ENCODE data around the gene NIT1.
"Not testable (repeated sequence)": the region's sequence is repeated elsewhere in the genome, so short reads cannot be mapped to it uniquely, and the experiment has no call there.

Gene NIT1

GRCh38 chr1:161115961-161116360, 1.9 kb upstream of the NIT1 start:
- not testable (repeated sequence) for DNase-seq

DNA sequence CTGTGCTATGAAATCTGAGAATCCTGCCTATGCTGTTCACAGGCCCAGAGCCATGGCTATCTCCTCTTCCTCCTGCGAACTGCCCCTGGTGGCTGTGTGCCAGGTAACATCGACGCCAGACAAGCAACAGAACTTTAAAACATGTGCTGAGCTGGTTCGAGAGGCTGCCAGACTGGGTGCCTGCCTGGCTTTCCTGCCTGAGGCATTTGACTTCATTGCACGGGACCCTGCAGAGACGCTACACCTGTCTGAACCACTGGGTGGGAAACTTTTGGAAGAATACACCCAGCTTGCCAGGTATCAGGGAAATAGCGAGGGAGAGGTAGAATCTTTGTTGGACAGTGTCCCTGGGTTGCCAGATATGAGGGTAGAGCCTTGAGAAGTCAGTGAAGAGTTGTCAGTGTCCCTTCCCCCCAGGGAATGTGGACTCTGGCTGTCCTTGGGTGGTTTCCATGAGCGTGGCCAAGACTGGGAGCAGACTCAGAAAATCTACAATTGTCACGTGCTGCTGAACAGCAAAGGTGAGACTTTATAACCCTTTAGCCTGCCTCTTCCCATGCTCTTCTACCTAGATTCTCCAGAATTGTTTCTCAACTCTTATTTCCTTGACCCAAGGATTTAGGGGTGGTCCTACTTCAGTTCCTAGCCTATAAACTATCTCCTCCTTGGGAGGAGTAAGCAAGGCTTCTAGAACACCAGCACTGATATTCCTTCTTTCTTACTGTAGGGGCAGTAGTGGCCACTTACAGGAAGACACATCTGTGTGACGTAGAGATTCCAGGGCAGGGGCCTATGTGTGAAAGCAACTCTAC, 1.4 kb downstream of the NIT1 start:
- no peak for DNase-seq

- DNase-seq: no peak
These were observed 3.2 kb downstream of the NIT1 start for GRCh38 chr1:161121042-161121650.

- no peak for DNase-seq
These were observed 3.9 kb downstream of the NIT1 start for GRCh38 chr1:161121834-161122233.

GRCh38 chr1:161122967-161123366, 5.1 kb downstream of the NIT1 start:
- no peak for DNase-seq

- DNase-seq: no peak
These were observed 9.7 kb downstream of the NIT1 start for GRCh38 chr1:161127649-161128048.

- no peak for DNase-seq
These were observed 10.9 kb downstream of the NIT1 start for GRCh38 chr1:161128591-161129420.

GRCh38 chr1:161130266-161130665, 12.4 kb downstream of the NIT1 start:
- no peak for DNase-seq

- DNase-seq: no peak
These were observed 13.9 kb downstream of the NIT1 start for GRCh38 chr1:161131523-161132409.

DNA sequence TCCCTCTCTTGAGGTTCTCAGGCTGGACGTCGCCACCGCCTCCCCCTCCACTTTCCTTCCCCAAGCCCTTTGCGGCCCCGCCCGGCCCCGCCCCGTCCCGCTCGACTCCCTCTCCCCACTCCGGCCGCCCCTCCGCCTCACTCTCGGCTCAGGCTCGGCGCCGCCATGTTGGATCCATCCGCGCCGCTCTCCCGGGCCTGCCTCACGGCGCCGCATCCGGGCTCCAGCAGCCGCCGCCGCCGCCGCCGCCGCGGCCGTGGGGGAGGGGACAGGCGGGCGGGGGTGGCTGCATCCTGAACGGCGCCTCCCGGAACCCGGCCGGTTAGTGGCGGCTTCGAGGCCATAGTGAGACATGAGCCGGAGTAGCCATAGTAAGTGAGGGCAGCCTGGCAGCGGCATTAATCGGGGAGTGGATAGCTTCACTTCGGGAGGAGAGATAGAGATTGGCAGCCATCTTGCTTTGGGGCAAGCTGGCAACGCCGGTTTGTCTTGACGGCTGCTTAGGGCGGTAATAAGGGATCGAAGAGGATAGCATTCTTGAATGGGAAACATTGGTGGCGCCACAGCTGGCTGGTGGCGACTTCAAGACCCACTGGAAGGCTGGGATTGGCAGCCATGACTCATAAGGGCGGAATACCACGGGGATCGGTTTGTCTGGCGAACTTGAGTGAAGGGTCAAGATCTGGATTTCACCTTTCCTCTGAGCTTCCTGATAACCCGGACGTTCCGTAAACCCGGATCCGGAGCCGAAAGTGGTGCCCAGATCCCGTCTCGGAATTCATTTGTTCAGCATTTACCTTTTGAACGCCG, 14.7 kb downstream of the NIT1 start, which contains the start of gene DEDD:
Gene DEDD, minus strand, starts transcription at position 258 of the 810 bp plus-strand sequence. CDS start 8,205 bp downstream, outside the sequence.
- peak; percentile 97 for DNase-seq

DNA sequence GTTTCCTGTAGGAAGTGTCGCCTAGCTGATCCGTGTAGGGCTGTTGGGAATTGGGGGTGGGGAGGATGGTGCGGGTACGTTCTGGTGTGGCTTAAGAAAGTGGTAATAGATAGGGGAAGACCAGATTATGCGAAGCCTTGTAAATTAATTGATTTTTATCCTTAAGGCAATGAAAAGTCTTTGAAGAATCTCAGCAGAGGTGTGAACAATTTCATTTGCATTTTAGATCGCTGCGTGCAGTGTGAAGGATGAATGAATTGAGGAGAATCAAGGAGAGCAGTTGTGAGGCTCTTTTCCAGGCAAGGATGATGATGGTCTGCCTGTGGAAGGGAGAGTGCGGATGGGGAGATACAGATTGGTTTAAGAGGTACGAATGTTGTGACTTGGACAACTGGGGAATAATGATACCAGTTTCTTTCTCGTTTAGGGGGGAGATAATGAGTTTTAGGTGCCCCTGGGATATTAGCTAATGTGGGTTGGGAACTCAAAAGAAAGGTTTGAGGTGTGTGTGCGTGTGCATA, 15.4 kb downstream of the NIT1 start:
- no peak for DNase-seq

DNA sequence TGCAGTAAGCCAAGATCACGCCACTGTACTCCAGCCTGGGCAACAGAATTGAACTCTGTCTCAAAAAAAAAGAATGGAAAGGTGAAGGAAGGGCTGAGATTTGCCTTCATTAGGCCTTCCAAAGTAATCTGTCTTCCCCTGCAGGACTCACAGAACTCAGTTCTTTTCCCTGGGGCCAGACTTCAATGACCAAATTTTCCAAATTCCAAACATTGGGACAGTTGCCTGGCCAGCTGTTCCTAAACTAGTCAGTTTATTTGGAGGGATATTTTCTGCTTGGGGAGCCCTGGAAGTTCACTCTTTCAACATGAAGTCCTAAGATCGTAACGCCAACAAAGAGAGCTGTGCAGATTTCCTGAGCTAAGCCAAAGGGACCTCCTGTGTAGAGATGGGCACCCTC, 20.0 kb downstream of the NIT1 start:
- DNase-seq: no peak

- no peak for DNase-seq
These were observed 20.5 kb downstream of the NIT1 start for GRCh38 chr1:161138431-161138830.

- DNase-seq: no peak
These were observed 21.9 kb downstream of the NIT1 start for GRCh38 chr1:161139766-161140165.

- no peak for DNase-seq
These were observed 23.0 kb downstream of the NIT1 start for GRCh38 chr1:161140755-161141400.

GRCh38 chr1:161145832-161146231, 27.9 kb downstream of the NIT1 start:
- no peak for DNase-seq

- no peak for DNase-seq
These were observed 35.3 kb downstream of the NIT1 start for GRCh38 chr1:161153176-161153575.

DNA sequence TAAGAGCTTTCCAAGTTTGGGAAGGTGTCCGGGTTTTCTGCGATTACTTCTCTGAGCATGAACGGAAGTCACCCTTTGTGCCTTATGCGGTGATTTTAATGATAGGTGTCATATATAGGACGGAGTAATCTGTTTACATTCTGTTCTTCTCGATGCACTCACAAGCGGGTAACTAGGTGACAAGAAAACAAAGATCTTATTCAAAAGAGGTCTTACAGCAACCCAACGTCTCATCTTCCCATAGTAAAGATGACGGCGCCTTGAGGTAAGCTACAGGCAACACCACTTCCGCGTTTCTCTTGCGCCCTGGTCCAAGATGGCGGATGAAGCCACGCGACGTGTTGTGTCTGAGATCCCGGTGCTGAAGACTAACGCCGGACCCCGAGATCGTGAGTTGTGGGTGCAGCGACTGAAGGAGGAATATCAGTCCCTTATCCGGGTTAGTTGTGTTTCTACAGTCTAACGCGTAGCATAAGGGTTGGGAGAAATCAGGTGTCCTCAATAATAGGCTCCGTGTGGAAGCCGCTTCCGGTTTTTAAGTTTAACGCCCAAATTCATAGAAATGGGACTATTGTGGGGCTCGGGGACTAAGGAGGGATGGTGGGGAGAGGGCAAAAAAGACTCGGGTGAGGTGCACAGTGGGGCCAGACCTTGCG, 35.9 kb downstream of the NIT1 start, which contains the start of gene UFC1:
Gene UFC1, plus strand, starts transcription at position 297 of the 656 bp plus-strand sequence. Its CDS starts 20 bp downstream, at position 317.
- DNase-seq: peak; percentile 88

- no peak for DNase-seq
These were observed 40.0 kb downstream of the NIT1 start for GRCh38 chr1:161157867-161158266.

Data from DMS153 (cell line).